Measurements from ENCODE around the gene MRGPRX1. TPM values are rescaled to one million over a fixed set of nuclear protein-coding genes. Genes with fewer than 3 reads are reported as not detected.

MRGPRX1 gene
- total RNA-seq = not detected

DNA sequence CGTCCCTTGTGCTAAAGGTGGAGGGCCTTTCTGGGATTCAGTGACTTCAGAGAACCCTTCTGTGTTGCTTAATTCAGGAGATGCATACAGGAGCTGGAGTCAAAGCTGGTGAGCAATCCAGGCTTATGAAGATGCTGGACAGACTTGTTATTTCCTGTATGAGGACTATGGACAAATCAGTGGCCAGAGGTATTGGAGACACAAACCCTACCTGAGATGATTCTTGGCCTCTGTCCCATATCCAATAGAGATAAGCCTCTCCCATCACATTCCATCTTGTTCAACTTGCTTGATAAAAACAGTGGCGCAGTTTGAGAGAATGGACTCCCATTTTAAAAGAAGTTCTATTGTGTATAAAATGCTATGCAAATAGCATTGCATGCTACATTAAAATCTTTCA is at the start of gene MRGPRX1:
Gene MRGPRX1, minus strand, starts transcription at position 101 of the 400 bp plus-strand sequence. CDS start 4,630 bp downstream, outside the sequence.

Other genes starting within 250 kb of the MRGPRX1 start
- gene TMEM86A, start 240.6 kb downstream of the MRGPRX1 start, total RNA-seq = 6.7 TPM
- 0.46 TPM for gene IGSF22, start 213.2 kb downstream of the MRGPRX1 start, total RNA-seq
- gene PTPN5, start 147.6 kb downstream of the MRGPRX1 start, total RNA-seq = 43.4 TPM
- gene MRGPRX2, start 121.3 kb upstream of the MRGPRX1 start, total RNA-seq = not detected
- gene ZDHHC13, start 177.8 kb upstream of the MRGPRX1 start, total RNA-seq = 37.8 TPM